Measurements from ENCODE around the gene SNCG.
"Not testable (repeated sequence)": the region's sequence is repeated elsewhere in the genome, so short reads cannot be mapped to it uniquely, and the experiment has no call there.

Gene SNCG

GRCh38 chr10:86999802-87000403, 41.5 kb downstream of the SNCG start:
- H3K4me3 Mint-ChIP-seq; H3K27me3 Mint-ChIP-seq (ENCODE audit: low read depth); H3K9me3 Mint-ChIP-seq; H3K4me1 Mint-ChIP-seq (ENCODE audit: low read depth); H3K36me3 Mint-ChIP-seq (ENCODE audit: low read depth); H3K27ac Mint-ChIP-seq: not testable (repeated sequence)

GRCh38 chr10:87000491-87000890, 42.1 kb downstream of the SNCG start:
- H3K36me3 Mint-ChIP-seq (ENCODE audit: low read depth): no peaks in the 10 kb centered on the region
- peaks cover 8% of the 10 kb centered on the region for H3K27me3 Mint-ChIP-seq (ENCODE audit: low read depth)
- H3K9me3 Mint-ChIP-seq: no peaks in the 10 kb centered on the region
- no peak overlapping the region for H3K4me3 Mint-ChIP-seq
- no peaks in the 10 kb centered on the region for H3K4me1 Mint-ChIP-seq (ENCODE audit: low read depth)
- no peak overlapping the region for H3K27ac Mint-ChIP-seq

- H3K4me3 Mint-ChIP-seq; H3K27ac Mint-ChIP-seq; H3K27me3 Mint-ChIP-seq (ENCODE audit: low read depth); H3K9me3 Mint-ChIP-seq; H3K4me1 Mint-ChIP-seq (ENCODE audit: low read depth); H3K36me3 Mint-ChIP-seq (ENCODE audit: low read depth): not testable (repeated sequence)
Observed at GRCh38 chr10:87007124-87007523, 48.7 kb downstream of the SNCG start.

- not testable (repeated sequence) for H3K4me1 Mint-ChIP-seq (ENCODE audit: low read depth); H3K27ac Mint-ChIP-seq; H3K4me3 Mint-ChIP-seq
Observed at GRCh38 chr10:87007674-87008073, 49.3 kb downstream of the SNCG start.

GRCh38 chr10:87008303-87008702, 49.9 kb downstream of the SNCG start:
- H3K27me3 Mint-ChIP-seq (ENCODE audit: low read depth); H3K27ac Mint-ChIP-seq; H3K9me3 Mint-ChIP-seq; H3K36me3 Mint-ChIP-seq (ENCODE audit: low read depth); H3K4me3 Mint-ChIP-seq; H3K4me1 Mint-ChIP-seq (ENCODE audit: low read depth): not testable (repeated sequence)

More at GRCh38 chr10:87007674-87008073, 49.3 kb downstream of the SNCG start:
- not testable (repeated sequence) for H3K36me3 Mint-ChIP-seq (ENCODE audit: low read depth); H3K9me3 Mint-ChIP-seq; H3K27me3 Mint-ChIP-seq (ENCODE audit: low read depth)

- not testable (repeated sequence) for H3K9me3 Mint-ChIP-seq; H3K36me3 Mint-ChIP-seq (ENCODE audit: low read depth); H3K4me1 Mint-ChIP-seq (ENCODE audit: low read depth); H3K27me3 Mint-ChIP-seq (ENCODE audit: low read depth); H3K27ac Mint-ChIP-seq; H3K4me3 Mint-ChIP-seq
Observed at GRCh38 chr10:87009134-87009696, 50.8 kb downstream of the SNCG start.
